Measurements from ENCODE around the gene SLC10A4. TPM values are rescaled to one million over a fixed set of nuclear protein-coding genes. Genes with fewer than 3 reads are reported as not detected.

SLC10A4 gene
- total RNA-seq, 1 donor = not detected

- no peak overlapping the region for H3K4me3 ChIP-seq (ENCODE audit: low read depth, low read length)
- no peak for TF ChIP-seq CTCF (IDR thresholded peaks at IDR 0.05; ENCODE audit: insufficient read depth, low read length)
- DNase-seq (ENCODE audit: low read depth) = no peak
Observed at GRCh38 chr4:48509543-48509942, 26.4 kb downstream of the SLC10A4 start.

- no peak for TF ChIP-seq CTCF (IDR thresholded peaks at IDR 0.05; ENCODE audit: insufficient read depth, low read length)
- H3K4me3 ChIP-seq (ENCODE audit: low read depth, low read length) = no peak overlapping the region
- no peak for DNase-seq (ENCODE audit: low read depth)
Observed at GRCh38 chr4:48518143-48518542, 35.0 kb downstream of the SLC10A4 start.

- TF ChIP-seq CTCF (IDR thresholded peaks at IDR 0.05; ENCODE audit: insufficient read depth, low read length) = no peak
- no peak overlapping the region for H3K4me3 ChIP-seq (ENCODE audit: low read depth, low read length)
- no peak for DNase-seq (ENCODE audit: low read depth)
Observed at GRCh38 chr4:48526406-48526805, 43.3 kb downstream of the SLC10A4 start.

- DNase-seq (ENCODE audit: low read depth) = no peak
- no peak overlapping the region for H3K4me3 ChIP-seq (ENCODE audit: low read depth, low read length)
- TF ChIP-seq CTCF (IDR thresholded peaks at IDR 0.05; ENCODE audit: insufficient read depth, low read length) = no peak
Observed at GRCh38 chr4:48538358-48538757, 55.2 kb downstream of the SLC10A4 start.

Other genes starting within 250 kb of the SLC10A4 start
- 0.72 and 3.5 TPM in 2 replicates for gene TEC, start 213.5 kb upstream of the SLC10A4 start, total RNA-seq (ENCODE audit: low replicate concordance)
- gene SLAIN2, start 141.8 kb upstream of the SLC10A4 start, total RNA-seq (ENCODE audit: low replicate concordance) = 9.6 and 93.5 TPM in 2 replicates
- not detected in 2 replicates for gene ZAR1, start 6.9 kb downstream of the SLC10A4 start, total RNA-seq (ENCODE audit: low replicate concordance)

All from fibroblast of the aortic adventitia (primary cell).